A673 (cell line): Measurements from ENCODE around the gene MAML2. TPM values are rescaled to one million over a fixed set of nuclear protein-coding genes. Genes with fewer than 3 reads are reported as not detected.

Experiments used
- BruUV-seq: library from RNA; stranded (reverse); fragments of 400-500 nt; replicated peaks from 2 replicates; lab custom pipeline; 2021; lab: Mats Ljungman, UMichigan
- CTCF ChIA-PET: fragments of 300-600 bp; sonication (Branson Sonifier 250); formaldehyde crosslinking; loops from one replicate; lab custom pipeline; 2022; ENCODE audit warnings: antibody characterized with exemption; lab: Charles Lee
- POLR2A ChIA-PET: fragments of 300-600 bp; sonication (Branson Sonifier 250); formaldehyde crosslinking; loops from one replicate; lab custom pipeline; 2022; ENCODE audit warnings: antibody characterized with exemption; ENCODE audit not compliant: low non-redundant PET; lab: Charles Lee
- DNase-seq: peaks from one replicate; pipeline ENCODE4 v3.0.0-alpha.2; 2015; ENCODE audit warnings: low spot score
- H3K27ac ChIP-seq: fragments of 200-600 bp; sonication (generic); 2 replicates; pipeline ENCODE4 v1.5.1; 2016; ENCODE audit warnings: mixed run types, low read depth, mild to moderate bottlenecking, mixed read lengths, antibody characterized with exemption, low read length; ENCODE audit not compliant: poor library complexity, severe bottlenecking
- H3K27me3 ChIP-seq: fragments of 200-600 bp; sonication (generic); replicated peaks from 2 replicates; pipeline ENCODE4 v1.6.1; 2017; ENCODE audit warnings: mixed run types, low read depth, mild to moderate bottlenecking, mixed read lengths, antibody characterized with exemption, low read length; ENCODE audit not compliant: insufficient read depth, poor library complexity
- H3K36me3 ChIP-seq: fragments of 200-600 bp; sonication (generic); 2 replicates; pipeline ENCODE4 v1.6.1; 2016; ENCODE audit warnings: mixed run types, mild to moderate bottlenecking, mixed read lengths, antibody characterized with exemption, low read length; ENCODE audit not compliant: insufficient read depth, poor library complexity, severe bottlenecking
- H3K4me1 ChIP-seq: fragments of 200-600 bp; sonication (generic); 2 replicates; pipeline ENCODE4 v1.6.1; 2017; ENCODE audit warnings: mixed run types, mild to moderate bottlenecking, mixed read lengths, antibody characterized with exemption, low read length; ENCODE audit not compliant: insufficient read depth, poor library complexity, severe bottlenecking
- H3K4me3 ChIP-seq: fragments of 200-600 bp; sonication (generic); 2 replicates; pipeline ENCODE4 v1.5.1; 2016; ENCODE audit warnings: low read depth, mixed run types, mild to moderate bottlenecking, mixed read lengths, low read length; ENCODE audit not compliant: poor library complexity, severe bottlenecking
- H3K9me3 ChIP-seq: fragments of 200-600 bp; sonication (generic); 2 replicates; pipeline ENCODE4 v1.6.1; 2016; ENCODE audit warnings: mixed run types, low read depth, mild to moderate bottlenecking, mixed read lengths, antibody characterized with exemption, low read length; ENCODE audit not compliant: poor library complexity, severe bottlenecking
- CTCF ChIP-seq: fragments of 300-800, 200-600 bp; sonication (generic); conservative IDR thresholded peaks from 2 replicates; pipeline ENCODE4 v1.5.1; 2017; ENCODE audit warnings: low read depth, mild to moderate bottlenecking, antibody characterized with exemption, low read length, moderate library complexity, mixed read lengths
- EZH2 ChIP-seq: fragments of 200-600 bp; sonication (generic); IDR thresholded peaks from 2 replicates; pipeline ENCODE4 v1.6.1; 2017; ENCODE audit warnings: borderline replicate concordance, low read depth, mild to moderate bottlenecking, mixed read lengths, antibody characterized with exemption, low read length; ENCODE audit not compliant: poor library complexity, severe bottlenecking
- intact Hi-C: fragments of 100-400 bp; cut with micrococcal nuclease; formaldehyde crosslinking; loops from one replicate; pipeline ENCODE4 v1.10.0; 2022; ENCODE audit not compliant: unreplicated experiment
- total RNA-seq: library from RNA; stranded (reverse); gene quantifications from 2 replicates; pipeline ENCODE4 v1.2.3, GENCODE V29; 2021

Gene MAML2
- total RNA-seq, 1 experiment from 2014 or later: 6.4 TPM

GRCh38 chr11:95991101-95991500 lies 351.9 kb downstream of the MAML2 start:
- POLR2A ChIA-PET: no interaction called here
- Histone ChIP-seq H3K36me3 (no peaks in the 10 kb centered on the region), H3K27ac (no peak overlapping the region), H3K9me3 (no peaks in the 10 kb centered on the region), H3K4me1 (no peaks in the 10 kb centered on the region), H3K4me3 (no peak overlapping the region), H3K27me3 (no peaks in the 10 kb centered on the region)
- DNase-seq: no peak
- TF ChIP-seq CTCF: no peak
- no peak for TF ChIP-seq EZH2
- intact Hi-C loops: no loop called here
- CTCF ChIA-PET: no interaction called here
- BruUV-seq: no TSS peak

GRCh38 chr11:95989780-95990179 lies 353.2 kb downstream of the MAML2 start:
- intact Hi-C loops: no loop called here
- Histone ChIP-seq H3K4me3 (no peak overlapping the region), H3K27ac (no peak overlapping the region), H3K4me1 (no peaks in the 10 kb centered on the region), H3K27me3 (no peaks in the 10 kb centered on the region), H3K9me3 (no peaks in the 10 kb centered on the region), H3K36me3 (no peaks in the 10 kb centered on the region)
- no peak for TF ChIP-seq EZH2
- TF ChIP-seq CTCF: no peak
- ChIA-PET POLR2A (interaction anchor here (0.6 kb wide), 1 partner anchor 52 kb away, joined by 6 read pairs; no protein-coding TSS in a partner anchor), CTCF (no interaction called here)
- no peak for DNase-seq
- BruUV-seq: no TSS peak

GRCh38 chr11:95989076-95989605 lies 353.9 kb downstream of the MAML2 start:
- DNase-seq: no peak
- CTCF ChIA-PET: no interaction called here
- POLR2A ChIA-PET: interaction anchor here (0.6 kb wide), 1 partner anchor 52 kb away, joined by 6 read pairs; no protein-coding TSS in a partner anchor
- Histone ChIP-seq H3K4me3 (no peak overlapping the region), H3K27me3 (no peaks in the 10 kb centered on the region), H3K4me1 (no peaks in the 10 kb centered on the region), H3K36me3 (no peaks in the 10 kb centered on the region), H3K27ac (no peak overlapping the region), H3K9me3 (no peaks in the 10 kb centered on the region)
- intact Hi-C loops: no loop called here
- TF ChIP-seq EZH2 (no peak), CTCF (no peak)
- no TSS peak for BruUV-seq
